H9 (cell line): ENCODE results near the gene CSF1. TPM values are rescaled to one million over a fixed set of nuclear protein-coding genes. Genes with fewer than 3 reads are reported as not detected.

Experiments
- DNase-seq: peaks from one replicate; pipeline ENCODE4 v3.0.0-alpha.2; 2017
- H2AFZ ChIP-seq: one replicate; pipeline ENCODE4 v1.6.1; 2013; ENCODE audit warnings: mild to moderate bottlenecking, low read length, control low read depth, moderate library complexity
- H2AK5ac ChIP-seq: 2 replicates; pipeline ENCODE4 v1.6.1; 2013; ENCODE audit warnings: low read length, control low read depth, mixed read lengths; ENCODE audit not compliant: insufficient read length
- H2BK120ac ChIP-seq: one replicate; pipeline ENCODE4 v1.6.1; 2013; ENCODE audit warnings: low read depth, mild to moderate bottlenecking, low read length, control low read depth, inconsistent platforms; ENCODE audit not compliant: poor library complexity, severe bottlenecking
- H2BK12ac ChIP-seq: 2 replicates; pipeline ENCODE4 v1.6.1; 2013; ENCODE audit warnings: low read length, control low read depth, mixed read lengths, low read depth; ENCODE audit not compliant: insufficient read length
- H2BK15ac ChIP-seq: 2 replicates; pipeline ENCODE4 v1.6.1; 2013; ENCODE audit warnings: low read depth, low read length, control low read depth
- H2BK20ac ChIP-seq: one replicate; pipeline ENCODE4 v1.6.1; 2013; ENCODE audit warnings: low read depth, mild to moderate bottlenecking, low read length, control low read depth, inconsistent platforms; ENCODE audit not compliant: poor library complexity, severe bottlenecking
- H2BK5ac ChIP-seq: 2 replicates; pipeline ENCODE4 v1.6.1; 2013; ENCODE audit warnings: low read length, control low read depth, mixed read lengths; ENCODE audit not compliant: insufficient read length
- H3K14ac ChIP-seq: 2 replicates; pipeline ENCODE4 v1.6.1; 2013; ENCODE audit warnings: low read length, control low read depth; ENCODE audit not compliant: insufficient read depth
- H3K18ac ChIP-seq: 2 replicates; pipeline ENCODE4 v1.6.1; 2013; ENCODE audit warnings: low read depth, mild to moderate bottlenecking, mixed read lengths, low read length, control low read depth; ENCODE audit not compliant: insufficient read length
- H3K23ac ChIP-seq: 2 replicates; pipeline ENCODE4 v1.6.1; 2013; ENCODE audit warnings: low read length, control low read depth, mixed read lengths, low read depth; ENCODE audit not compliant: insufficient read length
- H3K23me2 ChIP-seq: 2 replicates; pipeline ENCODE4 v1.6.1; 2013; ENCODE audit warnings: low read depth, mild to moderate bottlenecking, mixed read lengths, low read length, control low read depth; ENCODE audit not compliant: insufficient read length, poor library complexity, severe bottlenecking
- H3K27ac ChIP-seq: 2 replicates; pipeline ENCODE4 v1.5.1; 2013; ENCODE audit warnings: low read length, control low read depth, mixed read lengths, low read depth; ENCODE audit not compliant: insufficient read length
- H3K27me3 ChIP-seq: 2 replicates; pipeline ENCODE4 v1.6.1; 2013; ENCODE audit warnings: low read length, control low read depth, inconsistent platforms; ENCODE audit not compliant: insufficient read depth
- H3K4ac ChIP-seq: 2 replicates; pipeline ENCODE4 v1.6.1; 2013; ENCODE audit warnings: low read depth, mild to moderate bottlenecking, control low read depth, inconsistent platforms, low read length, moderate library complexity
- H3K4me1 ChIP-seq: 2 replicates; pipeline ENCODE4 v1.6.1; 2013; ENCODE audit warnings: low read length, control low read depth, inconsistent platforms; ENCODE audit not compliant: insufficient read depth
- H3K4me2 ChIP-seq: 2 replicates; pipeline ENCODE4 v1.6.1; 2013; ENCODE audit warnings: low read length, control low read depth, mixed read lengths; ENCODE audit not compliant: insufficient read length, insufficient read depth
- H3K56ac ChIP-seq: 2 replicates; pipeline ENCODE4 v1.6.1; 2013; ENCODE audit warnings: low read depth, mild to moderate bottlenecking, mixed read lengths, low read length, control low read depth; ENCODE audit not compliant: insufficient read length
- H3K79me1 ChIP-seq: 2 replicates; pipeline ENCODE4 v1.6.1; 2013; ENCODE audit warnings: low read depth, mild to moderate bottlenecking, moderate library complexity, low read length, control low read depth, inconsistent platforms; ENCODE audit not compliant: insufficient read depth, poor library complexity, severe bottlenecking
- H3K79me2 ChIP-seq: 2 replicates; pipeline ENCODE4 v1.6.1; 2013; ENCODE audit warnings: low read length, control low read depth, inconsistent platforms; ENCODE audit not compliant: insufficient read depth
- H3K9ac ChIP-seq: 2 replicates; pipeline ENCODE4 v1.6.1; 2013; ENCODE audit warnings: low read length, control low read depth, mixed read lengths; ENCODE audit not compliant: insufficient read length; ENCODE audit errors: extremely low read depth
- H3K9me3 ChIP-seq: one replicate; pipeline ENCODE4 v1.6.1; 2013; ENCODE audit warnings: low read depth, low read length, inconsistent platforms; ENCODE audit not compliant: control insufficient read depth
- H3T11ph ChIP-seq: one replicate; pipeline ENCODE4 v1.6.1; 2013; ENCODE audit warnings: mild to moderate bottlenecking, low read length, control low read depth, inconsistent platforms
- H4K20me1 ChIP-seq: one replicate; pipeline ENCODE4 v1.6.1; 2013; ENCODE audit not compliant: control insufficient read depth, insufficient read length, insufficient read depth
- H4K5ac ChIP-seq: 2 replicates; pipeline ENCODE4 v1.6.1; 2013; ENCODE audit warnings: low read depth, mild to moderate bottlenecking, mixed read lengths, low read length, control low read depth; ENCODE audit not compliant: insufficient read length
- H4K8ac ChIP-seq: replicated peaks from 2 replicates; pipeline ENCODE4 v1.6.1; 2013; ENCODE audit warnings: low read length, control low read depth, mixed read lengths, low read depth; ENCODE audit not compliant: insufficient read length
- H4K91ac ChIP-seq: 2 replicates; pipeline ENCODE4 v1.6.1; 2013; ENCODE audit warnings: low read depth, mild to moderate bottlenecking, moderate library complexity, mixed read lengths, low read length, control low read depth; ENCODE audit not compliant: insufficient read length
- H3K27ac Mint-ChIP-seq, 3 experiments: 2 replicates in 2 of 3; 3 replicates in 1 of 3; pipeline ENCODE4 v1.8.0; 2020 to 2021; ENCODE audit warnings: mixed read lengths in 3 of 3, mild to moderate bottlenecking in 1 of 3, moderate library complexity in 1 of 3
- H3K27me3 Mint-ChIP-seq: 2 replicates; pipeline ENCODE4 v1.8.0; 2021; ENCODE audit warnings: low read depth, mild to moderate bottlenecking, moderate library complexity, mixed read lengths
- H3K36me3 Mint-ChIP-seq, 3 experiments: 2 replicates in 2 of 3; 3 replicates in 1 of 3; pipeline ENCODE4 v1.8.0; 2020 to 2021; ENCODE audit warnings: low read depth in 3 of 3, mixed read lengths in 3 of 3; ENCODE audit not compliant: insufficient read depth in 1 of 3
- H3K4me1 Mint-ChIP-seq, 2 experiments: 2 replicates each; pipeline ENCODE4 v1.8.0; 2020; ENCODE audit warnings: mixed read lengths in 2 of 2
- H3K4me3 Mint-ChIP-seq, 2 experiments: 2 replicates in 1 of 2; 3 replicates in 1 of 2; pipeline ENCODE4 v1.8.0; 2020 to 2021; ENCODE audit warnings: mild to moderate bottlenecking in 2 of 2, mixed read lengths in 2 of 2, moderate library complexity in 1 of 2
- H3K9me3 Mint-ChIP-seq, 2 experiments: 2 replicates in 1 of 2; 3 replicates in 1 of 2; pipeline ENCODE4 v1.8.0; 2020; ENCODE audit warnings: mild to moderate bottlenecking in 2 of 2, mixed read lengths in 2 of 2, moderate library complexity in 1 of 2
- CTCF ChIP-seq: fragments of 200-600 bp; sonication (generic); conservative IDR thresholded peaks from 3 replicates; pipeline ENCODE4 v1.8.0; 2021; ENCODE audit warnings: antibody characterized with exemption, mild to moderate bottlenecking
- WGBS: extraction: QIAGEN DNeasy Blood & Tissue Kit; methylation state at CpG from one replicate; pipeline ENCODE4 v1.1.7; 2013; ENCODE audit warnings: missing lambda C conversion rate, low lambda C conversion rate, mixed read lengths; ENCODE audit not compliant: insufficient read length; ENCODE audit errors: extremely low coverage; 5-methylcytosine and 5-hydroxymethylcytosine counted together
- total RNA-seq: library from RNA; stranded (reverse); gene quantifications from 2 replicates; pipeline ENCODE4 v1.2.1, GENCODE V29; 2021

CSF1 gene
- total RNA-seq, 1 experiment from 2014 or later: 2.3 TPM

GRCh38 chr1:109912214-109912861 lies 1.7 kb downstream of the CSF1 start:
- H3K4me2 ChIP-seq: no peak overlapping the region

More at GRCh38 chr1:109912214-109912861, 1.7 kb downstream of the CSF1 start:
- peaks cover 61% of the 10 kb centered on the region for H3K27me3 Mint-ChIP-seq
- Histone ChIP-seq H3K9me3 (no peaks in the 10 kb centered on the region), H3K4me1 (no peaks in the 10 kb centered on the region), H3K4ac (no peak overlapping the region), H3T11ph (no peak overlapping the region), H4K5ac (no peak overlapping the region), H3K56ac (no peak overlapping the region), H2AK5ac (no peak overlapping the region), H2BK5ac (no peak overlapping the region), H4K91ac (no peak overlapping the region), H4K8ac (no peak overlapping the region), H3K9ac (no peak overlapping the region), H3K23me2 (peaks cover 13% of the 10 kb centered on the region), H2BK15ac (no peak overlapping the region), H3K18ac (no peak overlapping the region), H3K79me1 (no peaks in the 10 kb centered on the region), H3K27ac (no peak overlapping the region), H2BK20ac (no peak overlapping the region), H2AFZ (no peak overlapping the region), H4K20me1 (no peaks in the 10 kb centered on the region), H2BK12ac (no peak overlapping the region), H2BK120ac (no peak overlapping the region), H3K27me3 (peaks cover 16% of the 10 kb centered on the region), H3K14ac (no peak overlapping the region), H3K79me2 (no peaks in the 10 kb centered on the region), H3K23ac (no peak overlapping the region)
- peak overlapping the region; percentile 50 to 72; a peak in 4 of 5 replicates for H3K4me3 Mint-ChIP-seq
- no peak for TF ChIP-seq CTCF
- no peaks in the 10 kb centered on the region for H3K9me3 Mint-ChIP-seq
- DNase-seq: no peak
- peaks cover 24 to 41% of the 10 kb centered on the region in 2 experiments for H3K4me1 Mint-ChIP-seq
- peaks cover under 1 to 4% (median 1%) of the 10 kb centered on the region in 3 experiments; a peak in 2 of 7 replicates for H3K36me3 Mint-ChIP-seq
- H3K27ac Mint-ChIP-seq: no peak overlapping the region; a peak in 1 of 7 replicates
- no CpG with 5 or more reads among the region's 4 CpGs for WGBS
